ENCODE results near the gene RNF212. TPM values are rescaled to one million over a fixed set of nuclear protein-coding genes. Genes with fewer than 3 reads are reported as not detected.

RNF212 gene
- total RNA-seq, 2 donors from 2014 or later = 2.3 to 2.5 TPM

GRCh38 chr4:1139860-1140259 lies 26.5 kb upstream of the RNF212 start:
- no peak overlapping the region for H3K4me3 ChIP-seq
- H3K9ac ChIP-seq (ENCODE audit: low read depth in 2 of 2, low read length in 2 of 2) = no peak overlapping the region
- TF ChIP-seq CTCF (IDR thresholded peaks at IDR 0.05) = no peak
- H3K27me3 ChIP-seq = no peaks in the 10 kb centered on the region
- intact Hi-C loops (cut with DNase I) = no loop called here
- H3K9me3 ChIP-seq = no peaks in the 10 kb centered on the region
- H3K36me3 ChIP-seq = no peaks in the 10 kb centered on the region
- no peak overlapping the region for H3K27ac ChIP-seq
- no peak for DNase-seq
- no peaks in the 10 kb centered on the region for H3K4me1 ChIP-seq

GRCh38 chr4:1137850-1138249 lies 24.5 kb upstream of the RNF212 start:
- intact Hi-C loops (cut with DNase I) = no loop called here
- H3K4me3 ChIP-seq = no peak overlapping the region

GRCh38 chr4:1137063-1137776 lies 23.9 kb upstream of the RNF212 start:
- intact Hi-C loops (cut with DNase I) = no loop called here
- no peaks in the 10 kb centered on the region for H3K9me3 ChIP-seq
- H3K36me3 ChIP-seq = no peaks in the 10 kb centered on the region
- no peak overlapping the region for H3K9ac ChIP-seq (ENCODE audit: low read depth in 2 of 2, low read length in 2 of 2)
- no peak for TF ChIP-seq CTCF (IDR thresholded peaks at IDR 0.05)
- no peaks in the 10 kb centered on the region for H3K27me3 ChIP-seq
- H3K4me1 ChIP-seq = no peaks in the 10 kb centered on the region
- H3K27ac ChIP-seq = no peak overlapping the region
- no peak overlapping the region for H3K4me3 ChIP-seq
- no peak for DNase-seq

More at GRCh38 chr4:1137850-1138249, 24.5 kb upstream of the RNF212 start:
- Histone ChIP-seq H3K9ac (ENCODE audit: low read depth in 2 of 2, low read length in 2 of 2) (no peak overlapping the region), H3K27ac (no peak overlapping the region), H3K4me1 (no peaks in the 10 kb centered on the region), H3K36me3 (no peaks in the 10 kb centered on the region), H3K27me3 (no peaks in the 10 kb centered on the region), H3K9me3 (no peaks in the 10 kb centered on the region)
- TF ChIP-seq CTCF (IDR thresholded peaks at IDR 0.05) = no peak
- DNase-seq = no peak

- no peak for TF ChIP-seq CTCF (IDR thresholded peaks at IDR 0.05)
- peak; percentile 35 for DNase-seq
- no peaks in the 10 kb centered on the region for H3K9me3 ChIP-seq
- no peaks in the 10 kb centered on the region for H3K27me3 ChIP-seq
- no peaks in the 10 kb centered on the region for H3K4me1 ChIP-seq
- no peak overlapping the region for H3K27ac ChIP-seq
- intact Hi-C loops (cut with DNase I) = no loop called here
- no peak overlapping the region for H3K4me3 ChIP-seq
- no peaks in the 10 kb centered on the region for H3K36me3 ChIP-seq
- no peak overlapping the region for H3K9ac ChIP-seq (ENCODE audit: low read depth in 2 of 2, low read length in 2 of 2)
Measured at GRCh38 chr4:1136048-1136447, 22.7 kb upstream of the RNF212 start.

GRCh38 chr4:1133033-1133432 lies 19.7 kb upstream of the RNF212 start:
- DNase-seq = no peak
- Histone ChIP-seq H3K27me3 (no peaks in the 10 kb centered on the region), H3K4me3 (no peak overlapping the region), H3K36me3 (no peaks in the 10 kb centered on the region), H3K9me3 (no peaks in the 10 kb centered on the region), H3K4me1 (no peaks in the 10 kb centered on the region), H3K9ac (ENCODE audit: low read depth in 2 of 2, low read length in 2 of 2) (no peak overlapping the region), H3K27ac (no peak overlapping the region)
- no peak for TF ChIP-seq CTCF (IDR thresholded peaks at IDR 0.05)
- intact Hi-C loops (cut with DNase I) = loop anchor here (5.0 kb wide), 1 partner anchor 219 kb away; no protein-coding TSS in a partner anchor
